NCI-H1048 (cell line): Measurements from ENCODE around the gene VCAN.

Experiments
- DNase-seq: peaks from one replicate; lab custom pipeline; 2025; lab: John Stamatoyannopoulos, UW

Gene VCAN

DNA sequence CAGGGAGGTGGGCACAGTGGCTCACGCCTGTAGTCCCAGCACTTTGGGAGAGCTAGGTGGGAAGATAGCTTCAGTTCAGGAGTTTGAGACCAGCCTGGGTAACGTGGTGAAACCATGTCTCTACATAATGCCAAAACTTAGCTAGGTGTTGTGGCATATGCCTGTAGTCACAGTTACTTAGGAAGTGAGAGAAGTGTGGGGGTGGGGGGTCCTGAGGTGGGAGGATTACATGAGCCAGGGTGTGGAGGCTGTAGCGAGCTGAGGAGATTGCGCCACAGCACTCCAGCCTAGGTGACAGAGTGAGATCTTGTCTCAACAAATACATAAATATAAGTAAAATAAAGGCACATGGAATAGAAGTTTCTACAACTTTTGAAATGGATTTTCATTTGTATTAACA, 23.1 kb downstream of the VCAN start:
- no peak for DNase-seq

DNA sequence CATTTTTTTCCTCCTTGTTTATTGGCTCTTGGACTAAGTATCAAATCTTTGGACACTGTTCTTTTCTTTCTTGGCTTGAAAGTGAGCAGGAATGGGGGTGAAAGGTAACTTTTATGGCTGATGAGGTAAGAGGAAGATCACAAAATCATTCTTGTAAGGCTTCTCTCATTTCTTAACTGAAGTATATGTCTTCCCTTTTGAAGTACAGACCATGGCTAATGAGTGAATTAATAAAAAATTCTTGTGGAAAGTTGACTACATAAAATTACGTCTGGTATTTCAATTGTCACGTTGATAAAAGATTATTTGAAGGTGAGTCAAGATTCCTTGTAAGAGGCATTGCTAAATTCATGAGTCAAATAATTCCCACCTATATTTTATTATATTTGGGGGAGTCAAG, 25.1 kb downstream of the VCAN start:
- no peak for DNase-seq

DNA sequence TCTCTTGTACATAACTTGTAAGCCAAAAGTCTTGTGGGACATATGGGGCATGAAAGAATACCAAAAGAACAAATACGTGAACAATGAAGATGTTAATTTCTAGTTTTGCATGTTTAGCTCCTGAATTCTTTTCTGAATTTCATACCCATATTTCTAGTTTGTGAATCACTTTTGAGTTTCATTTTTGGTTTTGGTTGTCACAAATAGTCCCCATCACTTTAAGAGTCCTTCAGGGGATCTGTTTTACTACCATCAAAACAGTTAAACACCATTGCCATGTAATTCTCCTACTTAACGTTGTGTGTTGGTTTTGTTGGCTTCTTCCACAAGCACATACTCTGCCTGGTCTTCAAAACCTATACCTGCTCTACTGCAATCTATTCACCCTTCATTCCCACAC, 27.0 kb downstream of the VCAN start:
- no peak for DNase-seq

DNA sequence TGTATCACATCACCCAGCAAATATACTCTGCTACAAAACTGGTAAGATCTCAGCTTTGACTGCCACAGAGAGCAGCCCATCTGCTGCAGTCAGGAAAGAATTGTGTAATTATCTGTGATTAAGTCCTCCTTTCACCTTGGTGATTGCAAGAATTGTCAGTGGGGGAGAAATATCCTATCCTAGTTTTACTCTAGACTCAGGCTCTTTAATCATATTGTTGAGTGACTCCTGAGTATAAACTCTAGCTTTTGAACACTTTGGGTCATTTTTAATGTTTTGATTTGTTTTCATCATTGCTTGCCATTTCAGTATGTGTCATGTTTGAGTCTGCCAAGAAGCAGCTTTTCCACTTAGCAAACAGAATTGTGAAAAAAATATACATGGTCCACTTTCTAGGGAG, 32.1 kb downstream of the VCAN start:
- DNase-seq, result no peak

- no peak for DNase-seq
Observed at GRCh38 chr5:83507431-83507830, 35.9 kb downstream of the VCAN start.

GRCh38 chr5:83509540-83509939, 38.0 kb downstream of the VCAN start:
- DNase-seq, result no peak

DNA sequence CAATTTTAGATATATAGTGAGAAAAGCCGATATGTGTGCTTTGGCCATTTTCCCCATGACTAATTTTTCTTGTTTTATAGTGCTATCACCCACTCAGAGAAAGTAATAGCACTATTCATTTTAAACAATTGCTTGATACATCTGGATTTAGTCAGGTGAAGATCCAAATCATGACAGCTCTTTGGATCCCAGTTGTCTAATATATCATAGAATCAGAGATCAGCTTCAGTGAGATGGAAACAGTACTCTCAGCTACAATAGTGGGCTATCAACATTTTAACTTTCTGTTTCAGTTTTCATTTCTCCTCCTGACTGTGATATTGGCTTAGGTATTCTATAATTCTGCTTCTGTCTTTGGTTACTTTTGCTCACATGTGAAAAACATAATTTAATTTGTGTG, 38.7 kb downstream of the VCAN start:
- no peak for DNase-seq

DNA sequence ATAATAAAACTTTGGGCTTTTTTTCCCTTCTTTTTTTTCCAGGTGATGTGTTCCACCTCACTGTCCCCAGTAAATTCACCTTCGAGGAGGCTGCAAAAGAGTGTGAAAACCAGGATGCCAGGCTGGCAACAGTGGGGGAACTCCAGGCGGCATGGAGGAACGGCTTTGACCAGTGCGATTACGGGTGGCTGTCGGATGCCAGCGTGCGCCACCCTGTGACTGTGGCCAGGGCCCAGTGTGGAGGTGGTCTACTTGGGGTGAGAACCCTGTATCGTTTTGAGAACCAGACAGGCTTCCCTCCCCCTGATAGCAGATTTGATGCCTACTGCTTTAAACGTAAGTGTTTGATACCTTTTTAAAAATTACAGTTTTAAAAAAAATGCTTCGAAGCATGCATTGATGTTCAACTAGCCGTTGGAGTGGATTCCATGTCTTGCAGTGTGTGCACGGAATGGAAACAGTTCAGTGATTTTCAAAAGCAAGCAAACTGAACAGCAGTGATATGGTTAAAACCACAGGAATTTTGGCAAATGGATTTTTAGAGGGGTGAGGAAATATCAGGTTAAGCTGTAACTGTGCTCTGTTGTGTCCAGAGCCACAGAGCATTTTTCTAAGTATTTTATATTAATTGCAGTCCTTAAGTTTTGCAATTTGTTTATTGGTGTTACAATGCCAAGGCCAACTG, 40.7 kb downstream of the VCAN start:
- DNase-seq, result no peak

DNA sequence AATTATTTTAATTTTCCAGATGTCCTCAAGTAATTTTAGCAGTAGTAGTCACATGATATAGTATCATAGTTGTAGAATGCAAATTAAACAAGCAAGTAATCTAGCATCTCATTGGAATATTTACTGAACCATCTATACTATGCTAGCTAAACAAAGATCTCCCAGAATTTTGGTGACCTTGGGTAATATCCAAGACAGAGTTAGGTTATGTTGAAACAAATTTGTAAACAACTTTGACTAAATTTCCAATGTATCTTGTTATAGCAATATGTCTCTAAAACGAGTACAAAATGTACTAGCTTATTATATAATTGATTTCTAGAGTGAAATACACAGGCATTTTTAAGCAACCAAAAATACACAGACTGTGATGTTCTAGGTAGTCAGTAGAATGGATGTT, 41.5 kb downstream of the VCAN start:
- DNase-seq, result no peak

DNA sequence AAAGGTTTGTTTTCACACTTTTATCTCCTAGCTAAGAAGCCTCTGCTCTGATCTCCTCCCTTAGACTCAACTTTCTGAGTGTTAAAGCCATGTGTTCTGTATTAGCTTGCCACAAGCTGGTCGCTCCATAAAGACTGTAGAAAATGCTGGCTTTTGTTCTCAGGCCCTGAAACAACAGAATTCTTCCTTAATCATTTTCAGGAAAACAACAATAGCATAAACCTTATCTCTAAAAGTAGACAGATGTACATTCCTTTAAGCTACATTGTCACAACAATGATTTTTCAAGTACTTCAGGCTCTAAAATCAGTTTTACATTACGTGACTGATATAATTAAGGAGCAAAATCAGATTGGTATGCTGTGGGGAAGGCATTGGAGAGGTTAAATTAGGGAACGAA, 41.9 kb downstream of the VCAN start:
- no peak for DNase-seq

GRCh38 chr5:83516377-83516776, 44.8 kb downstream of the VCAN start:
- no peak for DNase-seq

GRCh38 chr5:83517072-83517687, 45.6 kb downstream of the VCAN start:
- no peak for DNase-seq

DNA sequence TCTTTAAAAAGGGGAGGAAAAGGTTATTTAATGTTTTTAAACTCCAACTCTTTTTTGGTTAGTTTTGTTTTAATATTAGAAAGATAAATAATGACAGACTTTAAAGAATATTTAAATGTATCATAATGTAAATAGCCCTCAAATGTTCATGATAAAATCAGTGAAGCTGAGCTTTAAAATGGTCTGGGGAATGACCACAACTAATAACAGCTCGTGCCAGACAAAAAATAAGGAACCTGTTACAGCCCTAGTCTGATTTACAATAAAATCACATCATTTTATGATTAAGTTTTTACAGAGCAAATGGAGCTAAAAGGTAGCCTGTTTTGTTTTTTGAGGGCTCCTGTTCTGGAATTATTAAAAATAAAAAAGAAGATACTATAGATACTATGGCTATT, 46.1 kb downstream of the VCAN start:
- no peak for DNase-seq

DNA sequence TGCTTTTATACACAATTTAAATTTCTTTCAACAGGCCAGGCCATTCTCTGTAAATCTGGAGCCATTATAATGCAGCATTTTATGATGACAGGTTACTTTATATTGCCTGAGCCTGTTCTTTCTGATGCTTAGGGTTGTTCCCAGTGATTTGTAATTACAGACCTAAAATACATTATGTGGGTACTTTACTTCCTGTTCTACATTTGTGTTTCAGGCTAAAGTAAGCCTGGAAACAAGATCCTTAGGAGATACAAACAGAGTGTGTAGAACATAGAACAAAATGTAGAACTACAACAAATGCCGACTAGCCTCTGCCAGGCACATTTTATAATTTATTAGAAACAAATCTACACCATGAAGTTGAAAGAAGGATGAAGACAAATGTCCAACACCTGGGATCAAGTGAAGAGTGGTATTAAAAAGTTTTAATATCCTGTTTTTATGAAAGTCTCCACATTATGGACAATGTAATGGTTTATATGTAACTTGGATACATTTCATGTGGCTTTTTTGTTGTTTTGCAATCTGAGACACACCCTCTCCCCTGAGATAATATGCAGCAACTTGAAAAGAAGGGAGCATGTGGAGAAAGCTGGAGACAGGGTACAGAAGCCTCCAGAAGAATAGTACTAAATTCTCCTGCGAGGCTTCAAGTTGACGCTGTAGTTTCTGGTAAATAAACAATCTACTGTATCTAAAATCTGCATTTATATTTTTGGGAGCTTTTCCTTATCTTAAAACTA, 46.9 kb downstream of the VCAN start:
- DNase-seq, result no peak

DNA sequence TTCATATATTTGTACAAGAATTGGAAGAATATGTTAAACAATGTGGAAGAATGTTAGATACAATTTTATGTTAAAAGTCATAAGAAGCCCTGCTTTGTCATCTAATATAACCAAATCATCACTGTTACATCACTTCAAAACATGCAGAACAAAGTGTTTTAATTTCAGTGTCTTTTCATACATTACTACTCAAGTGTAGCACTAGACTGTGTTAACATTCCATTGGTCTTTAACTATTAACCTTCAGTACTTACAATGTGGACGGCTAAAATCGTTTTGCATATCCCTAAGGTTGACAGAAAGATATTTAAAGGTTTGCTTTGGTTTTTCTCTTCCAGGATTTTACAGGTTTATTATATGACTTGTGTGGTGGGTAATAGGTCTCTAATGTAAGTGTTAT, 50.9 kb downstream of the VCAN start:
- DNase-seq, result no peak

DNA sequence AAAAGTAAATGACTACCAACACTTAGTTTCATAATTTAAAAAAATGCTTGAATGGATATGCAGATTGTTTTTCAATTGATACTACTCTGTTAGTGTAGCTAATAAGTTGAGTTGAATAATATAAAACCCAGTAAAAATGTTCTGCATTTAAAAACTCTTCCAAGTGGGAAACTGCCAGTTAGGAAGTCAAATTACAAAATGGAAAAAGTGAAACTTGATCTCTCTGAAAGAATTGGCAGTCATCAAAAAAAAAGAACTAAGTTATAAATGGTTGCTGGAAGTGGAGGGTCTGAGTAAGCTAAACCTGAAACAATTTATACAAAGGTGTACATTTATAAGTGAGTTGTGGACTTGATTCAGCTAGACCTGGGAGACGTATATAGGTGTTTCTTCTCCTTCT, 52.4 kb downstream of the VCAN start:
- DNase-seq, result no peak

DNA sequence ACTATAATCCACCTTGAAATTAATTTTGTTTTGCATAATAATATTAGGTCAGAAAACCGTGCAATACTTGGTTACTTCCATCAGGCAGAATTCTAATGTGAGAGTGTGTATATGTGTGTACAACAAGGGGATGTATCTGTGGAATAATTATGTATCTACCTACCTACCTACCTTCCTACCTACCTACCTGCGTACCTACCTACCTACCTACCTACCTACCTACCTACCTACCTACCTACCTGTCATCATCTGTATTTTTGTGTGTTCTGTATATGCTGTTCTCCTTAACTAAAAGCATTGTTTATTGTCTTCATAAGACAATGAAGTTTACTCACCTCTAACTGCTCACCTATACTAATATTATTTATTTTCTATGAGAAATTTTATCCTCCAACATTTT, 52.8 kb downstream of the VCAN start:
- DNase-seq, result no peak

GRCh38 chr5:83524991-83525390, 53.4 kb downstream of the VCAN start:
- no peak for DNase-seq

GRCh38 chr5:83526289-83526688, 54.7 kb downstream of the VCAN start:
- no peak for DNase-seq

- DNase-seq, result no peak
Observed at GRCh38 chr5:83527221-83527620, 55.7 kb downstream of the VCAN start.

GRCh38 chr5:83527722-83528438, 56.3 kb downstream of the VCAN start:
- no peak for DNase-seq

DNA sequence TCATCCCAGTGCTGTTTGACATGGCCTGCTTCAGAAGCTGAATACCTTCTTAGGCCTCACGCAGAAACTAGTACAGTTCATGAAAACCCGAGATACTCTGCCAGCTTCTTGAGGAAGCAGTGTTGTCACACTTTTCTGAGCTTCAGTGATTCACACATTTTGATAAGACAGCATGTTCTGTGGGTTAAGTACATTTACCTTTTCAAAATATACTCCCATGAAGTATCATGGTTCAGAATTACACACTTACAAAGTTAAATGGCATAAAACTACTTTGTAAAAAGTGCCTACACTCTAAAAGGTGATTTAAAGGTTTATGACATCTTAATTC, 56.9 kb downstream of the VCAN start:
- DNase-seq, result no peak

GRCh38 chr5:83530193-83530592, 58.6 kb downstream of the VCAN start:
- DNase-seq, result no peak
